Liver (tissue), 9 donors: ENCODE results near the gene EHD4. TPM values are rescaled to one million over a fixed set of nuclear protein-coding genes. Genes with fewer than 3 reads are reported as not detected.

ENCODE experiments used
- DNase-seq: peaks from one replicate; pipeline ENCODE4 v3.0.0-alpha.2; 2017; ENCODE audit warnings: low spot score
- H3K27ac ChIP-seq, 2 donors: one replicate each; pipeline ENCODE4 v1.7.0; 2013; ENCODE audit warnings: inconsistent platforms in 2 of 2, low read length in 2 of 2, control low read depth in 1 of 2, low read depth in 1 of 2, mild to moderate bottlenecking in 1 of 2
- H3K27me3 ChIP-seq, 4 donors: one replicate each; pipeline versions ENCODE4 v1.6.1 to v1.7.0; 2013; ENCODE audit warnings: low read length in 3 of 4, inconsistent platforms in 1 of 4, mild to moderate bottlenecking in 1 of 4, moderate library complexity in 1 of 4; ENCODE audit not compliant: control insufficient read depth in 4 of 4, insufficient read depth in 4 of 4
- H3K36me3 ChIP-seq, 4 donors: one replicate each; pipeline versions ENCODE4 v1.6.1 to v1.7.0; 2013; ENCODE audit warnings: low read length in 3 of 4, mild to moderate bottlenecking in 3 of 4, low read depth in 1 of 4, moderate library complexity in 1 of 4; ENCODE audit not compliant: control insufficient read depth in 4 of 4, insufficient read depth in 3 of 4
- H3K4me1 ChIP-seq, 4 donors: one replicate each; pipeline versions ENCODE4 v1.6.1 to v1.7.0; 2013; ENCODE audit warnings: low read length in 3 of 4, mild to moderate bottlenecking in 3 of 4, moderate library complexity in 1 of 4; ENCODE audit not compliant: control insufficient read depth in 4 of 4, insufficient read depth in 4 of 4
- H3K4me3 ChIP-seq, 3 donors: one replicate each; pipeline versions ENCODE4 v1.6.1 to v1.7.0; 2013; ENCODE audit warnings: low read length in 3 of 3, control low read depth in 1 of 3, low read depth in 1 of 3, mild to moderate bottlenecking in 1 of 3
- H3K9ac ChIP-seq, 2 donors: one replicate each; pipeline ENCODE4 v1.7.0; 2013; ENCODE audit warnings: low read length in 2 of 2, mild to moderate bottlenecking in 2 of 2, moderate library complexity in 2 of 2, control low read depth in 1 of 2, low read depth in 1 of 2
- H3K9me3 ChIP-seq, 4 donors: one replicate each; pipeline versions ENCODE4 v1.6.1 to v1.7.0; 2013; ENCODE audit warnings: low read length in 3 of 4; ENCODE audit not compliant: control insufficient read depth in 4 of 4
- EGR1 ChIP-seq, 2 donors: IDR thresholded peaks; 2 replicates each; pipeline ENCODE4 v1.6.1; 2016 to 2018; ENCODE audit warnings: antibody characterized with exemption in 2 of 2, low read depth in 2 of 2
- FOXA1 ChIP-seq: IDR thresholded peaks from 2 replicates; pipeline ENCODE4 v1.6.1; 2016; ENCODE audit warnings: antibody characterized with exemption
- FOXA2 ChIP-seq: IDR thresholded peaks from 2 replicates; pipeline ENCODE4 v1.6.1; 2016; ENCODE audit warnings: antibody characterized with exemption
- HNF4A ChIP-seq, 2 donors: conservative IDR thresholded peaks; 2 replicates each; pipeline ENCODE4 v1.6.1; 2016; ENCODE audit warnings: antibody characterized with exemption in 2 of 2, mild to moderate bottlenecking in 2 of 2
- HNF4G ChIP-seq: IDR thresholded peaks from 2 replicates; pipeline ENCODE4 v1.6.1; 2016; ENCODE audit warnings: antibody characterized with exemption
- JUND ChIP-seq, 2 donors: IDR thresholded peaks; 2 replicates each; pipeline ENCODE4 v1.6.1; 2016; ENCODE audit warnings: antibody characterized with exemption in 2 of 2
- NR2F2 ChIP-seq: IDR thresholded peaks from 2 replicates; pipeline ENCODE4 v1.6.1; 2016; ENCODE audit warnings: antibody characterized with exemption
- RAD21 ChIP-seq, 2 donors: IDR thresholded peaks; 2 replicates each; pipeline ENCODE4 v1.6.1; 2016; ENCODE audit warnings: antibody characterized with exemption in 2 of 2, mild to moderate bottlenecking in 2 of 2
- RXRA ChIP-seq, 2 donors: IDR thresholded peaks; 2 replicates each; pipeline ENCODE4 v1.6.1; 2017 to 2018; ENCODE audit warnings: antibody characterized with exemption in 2 of 2, mild to moderate bottlenecking in 1 of 2
- TAF1 ChIP-seq: conservative IDR thresholded peaks from 2 replicates; pipeline ENCODE4 v1.6.1; 2016; ENCODE audit warnings: antibody characterized with exemption, mild to moderate bottlenecking
- YY1 ChIP-seq: IDR thresholded peaks from 2 replicates; pipeline ENCODE4 v1.6.1; 2016; ENCODE audit warnings: antibody characterized with exemption, mild to moderate bottlenecking
- WGBS: extraction: QIAGEN DNeasy Blood & Tissue Kit; methylation state at CpG from one replicate; pipeline ENCODE4 v1.1.7; 2013; 5-methylcytosine and 5-hydroxymethylcytosine counted together
- polyA plus RNA-seq, 2 donors: library from polyadenylated mRNA; stranded (reverse) in 1 of 2; unstranded in 1 of 2; fragments of 200-250 nt in 1 of 2; fragments of >200 nt in 1 of 2; fragmentation: Nextera tagmentation in 1 of 2; extraction: Ambion mirVana in 1 of 2; gene quantifications; one replicate each; pipeline versions ENCODE4 v1.2.1 to v1.2.3, GENCODE V29; 2013 to 2015
- total RNA-seq, 2 donors: library from RNA; depleted of rRNA; stranded (reverse); fragments of >200 nt; gene quantifications; one replicate each; pipeline ENCODE4 v1.2.3, GENCODE V29; 2014
- TF ChIP-seq, protein P1 (sequence below): IDR thresholded peaks from 2 replicates; pipeline ENCODE4 v1.6.1; 2016; ENCODE audit warnings: antibody characterized with exemption
- TF ChIP-seq, protein P2 (sequence below): IDR thresholded peaks from 2 replicates; pipeline ENCODE4 v1.6.1; 2016; ENCODE audit warnings: antibody characterized with exemption, mild to moderate bottlenecking
- TF ChIP-seq, protein P3 (sequence below): IDR thresholded peaks from 2 replicates; pipeline ENCODE4 v1.6.1; 2016; ENCODE audit warnings: antibody characterized with exemption
- donor health status: healthy.
- donor health status: healthy.
- donor health status: healthy.
- donor health status: healthy.
- donor health status: healthy.

The EHD4 gene
- total and polyA plus RNA-seq, 4 donors = 3.3 to 10.0 (median 6.2) TPM

DNA sequence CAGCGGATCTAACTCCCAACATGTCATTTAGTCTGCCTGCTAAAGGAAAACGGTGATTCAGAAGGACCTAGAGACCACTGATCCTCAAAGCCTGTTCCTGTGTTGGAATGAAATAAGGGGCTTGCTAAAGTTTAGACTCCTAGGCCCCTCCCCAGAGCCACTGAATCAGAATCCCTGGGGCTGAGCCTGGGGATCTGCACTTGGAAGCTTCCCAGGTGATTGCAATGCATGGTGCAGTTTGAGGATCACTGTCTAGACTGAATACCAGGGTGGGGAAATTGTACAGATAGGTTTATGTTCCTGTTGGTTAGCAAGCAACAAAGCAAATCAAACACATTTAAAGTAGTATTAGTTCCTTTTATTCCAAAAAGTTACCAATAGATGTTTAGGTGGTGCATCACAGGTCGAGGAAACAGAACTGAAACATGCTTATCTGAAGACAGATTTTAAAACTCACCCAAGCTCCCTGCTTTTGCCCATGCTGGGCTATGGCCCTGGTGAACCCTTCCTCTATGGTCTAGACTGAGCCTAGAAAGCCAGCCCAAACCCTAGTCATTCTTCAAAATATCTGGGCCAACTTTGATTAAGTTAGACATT, 48.9 kb downstream of the EHD4 start:
- Histone ChIP-seq H3K4me3 (no peak overlapping the region), H3K9me3 (peaks cover 0 to 9% (median 0%) of the 10 kb centered on the region in 4 donors), H3K9ac (no peak overlapping the region), H3K27ac (no peak overlapping the region), H3K27me3 (no peaks in the 10 kb centered on the region), H3K4me1 (peaks cover 7 to 34% (median 31%) of the 10 kb centered on the region in 4 donors), H3K36me3 (peaks cover 0 to 5% (median 1%) of the 10 kb centered on the region in 4 donors)
- no peak for DNase-seq
- WGBS = 93% methylated on average over 3 of the region's 3 CpGs
- TF ChIP-seq FOXA1 (no peak), HNF4A (conservative IDR thresholded peaks at IDR 0.05) (no peak), HNF4G (no peak), EGR1 (IDR thresholded peaks at IDR 0.05; ENCODE audit: low read depth in 2 of 2) (no peak), RAD21 (IDR thresholded peaks at IDR 0.05) (no peak), TAF1 (no peak), FOXA2 (no peak), JUND (IDR thresholded peaks at IDR 0.05) (no peak), YY1 (no peak), NR2F2 (no peak), RXRA (IDR thresholded peaks at IDR 0.05) (no peak)
- TF ChIP-seq, protein P1, sequence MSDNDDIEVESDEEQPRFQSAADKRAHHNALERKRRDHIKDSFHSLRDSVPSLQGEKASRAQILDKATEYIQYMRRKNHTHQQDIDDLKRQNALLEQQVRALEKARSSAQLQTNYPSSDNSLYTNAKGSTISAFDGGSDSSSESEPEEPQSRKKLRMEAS = no peak
- TF ChIP-seq, protein P2, sequence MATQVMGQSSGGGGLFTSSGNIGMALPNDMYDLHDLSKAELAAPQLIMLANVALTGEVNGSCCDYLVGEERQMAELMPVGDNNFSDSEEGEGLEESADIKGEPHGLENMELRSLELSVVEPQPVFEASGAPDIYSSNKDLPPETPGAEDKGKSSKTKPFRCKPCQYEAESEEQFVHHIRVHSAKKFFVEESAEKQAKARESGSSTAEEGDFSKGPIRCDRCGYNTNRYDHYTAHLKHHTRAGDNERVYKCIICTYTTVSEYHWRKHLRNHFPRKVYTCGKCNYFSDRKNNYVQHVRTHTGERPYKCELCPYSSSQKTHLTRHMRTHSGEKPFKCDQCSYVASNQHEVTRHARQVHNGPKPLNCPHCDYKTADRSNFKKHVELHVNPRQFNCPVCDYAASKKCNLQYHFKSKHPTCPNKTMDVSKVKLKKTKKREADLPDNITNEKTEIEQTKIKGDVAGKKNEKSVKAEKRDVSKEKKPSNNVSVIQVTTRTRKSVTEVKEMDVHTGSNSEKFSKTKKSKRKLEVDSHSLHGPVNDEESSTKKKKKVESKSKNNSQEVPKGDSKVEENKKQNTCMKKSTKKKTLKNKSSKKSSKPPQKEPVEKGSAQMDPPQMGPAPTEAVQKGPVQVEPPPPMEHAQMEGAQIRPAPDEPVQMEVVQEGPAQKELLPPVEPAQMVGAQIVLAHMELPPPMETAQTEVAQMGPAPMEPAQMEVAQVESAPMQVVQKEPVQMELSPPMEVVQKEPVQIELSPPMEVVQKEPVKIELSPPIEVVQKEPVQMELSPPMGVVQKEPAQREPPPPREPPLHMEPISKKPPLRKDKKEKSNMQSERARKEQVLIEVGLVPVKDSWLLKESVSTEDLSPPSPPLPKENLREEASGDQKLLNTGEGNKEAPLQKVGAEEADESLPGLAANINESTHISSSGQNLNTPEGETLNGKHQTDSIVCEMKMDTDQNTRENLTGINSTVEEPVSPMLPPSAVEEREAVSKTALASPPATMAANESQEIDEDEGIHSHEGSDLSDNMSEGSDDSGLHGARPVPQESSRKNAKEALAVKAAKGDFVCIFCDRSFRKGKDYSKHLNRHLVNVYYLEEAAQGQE = no peak
- TF ChIP-seq, protein P3, sequence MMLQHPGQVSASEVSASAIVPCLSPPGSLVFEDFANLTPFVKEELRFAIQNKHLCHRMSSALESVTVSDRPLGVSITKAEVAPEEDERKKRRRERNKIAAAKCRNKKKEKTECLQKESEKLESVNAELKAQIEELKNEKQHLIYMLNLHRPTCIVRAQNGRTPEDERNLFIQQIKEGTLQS = no peak

DNA sequence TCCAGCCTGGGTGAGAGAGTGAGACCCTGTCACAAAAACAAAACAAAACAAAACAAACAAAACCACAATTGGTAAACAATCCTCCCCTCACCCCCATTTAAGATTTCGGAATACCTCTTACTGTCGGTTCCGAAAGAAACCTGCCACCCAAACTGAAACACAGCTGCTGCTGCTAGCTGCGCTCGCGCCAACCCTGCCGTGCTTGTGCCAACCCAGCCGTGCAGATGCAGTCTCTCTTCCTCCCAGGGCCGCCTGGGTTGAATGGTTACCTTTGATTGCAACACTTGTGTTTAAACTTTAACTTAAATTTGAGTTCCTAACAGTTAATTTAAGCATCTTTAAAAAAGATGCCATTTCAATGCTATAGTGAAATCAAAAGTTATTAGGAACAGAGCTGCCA, 50.0 kb downstream of the EHD4 start:
- Histone ChIP-seq H3K4me1 (peaks cover 7 to 26% (median 19%) of the 10 kb centered on the region in 4 donors), H3K9me3 (peaks cover 0 to 9% (median 0%) of the 10 kb centered on the region in 4 donors), H3K9ac (no peak overlapping the region), H3K27ac (no peak overlapping the region), H3K4me3 (no peak overlapping the region), H3K27me3 (no peaks in the 10 kb centered on the region), H3K36me3 (peaks cover 0 to 5% (median 2%) of the 10 kb centered on the region in 4 donors)
- 40% methylated on average over 9 of the region's 9 CpGs for WGBS
- DNase-seq = no peak
- peak in 1 of 2 donors; percentile 34 for TF ChIP-seq HNF4A (conservative IDR thresholded peaks at IDR 0.05)
- TF ChIP-seq RXRA (IDR thresholded peaks at IDR 0.05) = peak in 1 of 2 donors; percentile 44
- TF ChIP-seq, protein P2 = no peak
